ENCODE data around the gene TCTA. TPM values are rescaled to one million over a fixed set of nuclear protein-coding genes. Genes with fewer than 3 reads are reported as not detected.

TCTA gene
- polyA plus RNA-seq, 1 of the 3 experiments (the other 2 are of a cell fraction): 42.1 TPM

DNA sequence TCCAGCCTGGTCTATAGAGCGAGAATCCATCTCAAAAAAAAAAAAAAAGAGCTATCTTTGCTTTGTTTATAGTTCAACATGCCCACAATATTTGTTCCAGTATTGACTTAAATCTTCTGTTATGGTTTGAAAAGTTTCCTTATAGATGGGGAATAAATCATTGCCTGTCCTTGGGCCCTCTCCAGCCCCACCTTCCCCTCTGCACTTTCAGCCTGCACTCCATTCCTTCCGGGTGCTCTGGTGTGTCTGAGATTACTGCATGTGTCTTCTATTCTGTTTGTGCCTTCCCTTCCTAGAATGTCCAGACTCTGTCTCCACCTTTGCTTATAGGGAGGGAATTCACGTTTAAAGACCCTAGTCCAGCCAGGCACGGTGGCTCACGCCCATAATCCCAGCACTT lies 28.8 kb upstream of the TCTA start:
- Histone ChIP-seq H3K4me2 (no peak overlapping the region), H4K20me1 (ENCODE audit: insufficient read depth) (peaks cover 100% of the 10 kb centered on the region), H3K27me3 (ENCODE audit: insufficient read depth) (no peaks in the 10 kb centered on the region), H2AFZ (ENCODE audit: low read depth) (no peak overlapping the region), H3K9ac (no peak overlapping the region), H3K4me1 (ENCODE audit: control insufficient read depth in 1 of 2, insufficient read depth in 2 of 2, low read depth in 1 of 2, low read length in 1 of 2) (no peaks in the 10 kb centered on the region), H3K9me2 (no peaks in the 10 kb centered on the region), H3F3A (replicated peaks; ENCODE audit: insufficient read depth) (peaks cover 25% of the 10 kb centered on the region), H3K27ac (ENCODE audit: low read depth in 2 of 2, low read length in 1 of 2) (no peak overlapping the region), H3K9me3 (no peaks in the 10 kb centered on the region), H3K36me3 (replicated peaks in 1 of 2; ENCODE audit: control insufficient read depth in 1 of 2, insufficient read depth in 2 of 2, low read length in 1 of 2) (peaks cover 0 to 8% of the 10 kb centered on the region in 2 experiments), H3K79me2 (ENCODE audit: insufficient read depth) (peaks cover 100% of the 10 kb centered on the region), H3K4me3 (ENCODE audit: low read depth in 2 of 2, low read length in 1 of 2) (no peak overlapping the region)
- WGBS (ENCODE audit: low lambda C conversion rate): 92% methylated on average over 5 of the region's 5 CpGs
- TF ChIP-seq MXI1 (IDR thresholded peaks at IDR 0.05; ENCODE audit: low read depth, low read length) (no peak), CHD2 (IDR thresholded peaks at IDR 0.05; ENCODE audit: low read length, partially characterized antibody) (no peak), GATA2 (CRISPR knock-in tag; IDR thresholded peaks at IDR 0.05) (no peak), MEF2A (IDR thresholded peaks at IDR 0.05; ENCODE audit: borderline replicate concordance, low read depth) (no peak), RCOR1 (IDR thresholded peaks at IDR 0.05; ENCODE audit: low read length) (no peak), TEAD4 (IDR thresholded peaks at IDR 0.05; ENCODE audit: borderline replicate concordance, insufficient read depth) (no peak), FOSL2 (IDR thresholded peaks at IDR 0.05; ENCODE audit: borderline replicate concordance, low read depth) (no peak), SIN3A (IDR thresholded peaks at IDR 0.05; ENCODE audit: borderline replicate concordance, low read depth, low read length) (no peak), SMC3 (IDR thresholded peaks at IDR 0.05; ENCODE audit: low read depth, low read length) (no peak), GABPA (IDR thresholded peaks at IDR 0.05; ENCODE audit: low read depth) (no peak), ELF1 (IDR thresholded peaks at IDR 0.05) (no peak), RFX5 (IDR thresholded peaks at IDR 0.05; ENCODE audit: low read length) (no peak)
- TF ChIP-seq, protein P1, sequence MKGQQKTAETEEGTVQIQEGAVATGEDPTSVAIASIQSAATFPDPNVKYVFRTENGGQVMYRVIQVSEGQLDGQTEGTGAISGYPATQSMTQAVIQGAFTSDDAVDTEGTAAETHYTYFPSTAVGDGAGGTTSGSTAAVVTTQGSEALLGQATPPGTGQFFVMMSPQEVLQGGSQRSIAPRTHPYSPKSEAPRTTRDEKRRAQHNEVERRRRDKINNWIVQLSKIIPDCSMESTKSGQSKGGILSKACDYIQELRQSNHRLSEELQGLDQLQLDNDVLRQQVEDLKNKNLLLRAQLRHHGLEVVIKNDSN (IDR thresholded peaks at IDR 0.05; ENCODE audit: borderline replicate concordance, low read depth): no peak
- TF ChIP-seq, protein P2, sequence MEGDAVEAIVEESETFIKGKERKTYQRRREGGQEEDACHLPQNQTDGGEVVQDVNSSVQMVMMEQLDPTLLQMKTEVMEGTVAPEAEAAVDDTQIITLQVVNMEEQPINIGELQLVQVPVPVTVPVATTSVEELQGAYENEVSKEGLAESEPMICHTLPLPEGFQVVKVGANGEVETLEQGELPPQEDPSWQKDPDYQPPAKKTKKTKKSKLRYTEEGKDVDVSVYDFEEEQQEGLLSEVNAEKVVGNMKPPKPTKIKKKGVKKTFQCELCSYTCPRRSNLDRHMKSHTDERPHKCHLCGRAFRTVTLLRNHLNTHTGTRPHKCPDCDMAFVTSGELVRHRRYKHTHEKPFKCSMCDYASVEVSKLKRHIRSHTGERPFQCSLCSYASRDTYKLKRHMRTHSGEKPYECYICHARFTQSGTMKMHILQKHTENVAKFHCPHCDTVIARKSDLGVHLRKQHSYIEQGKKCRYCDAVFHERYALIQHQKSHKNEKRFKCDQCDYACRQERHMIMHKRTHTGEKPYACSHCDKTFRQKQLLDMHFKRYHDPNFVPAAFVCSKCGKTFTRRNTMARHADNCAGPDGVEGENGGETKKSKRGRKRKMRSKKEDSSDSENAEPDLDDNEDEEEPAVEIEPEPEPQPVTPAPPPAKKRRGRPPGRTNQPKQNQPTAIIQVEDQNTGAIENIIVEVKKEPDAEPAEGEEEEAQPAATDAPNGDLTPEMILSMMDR (IDR thresholded peaks at IDR 0.05): no peak
- TF ChIP-seq, protein P3, sequence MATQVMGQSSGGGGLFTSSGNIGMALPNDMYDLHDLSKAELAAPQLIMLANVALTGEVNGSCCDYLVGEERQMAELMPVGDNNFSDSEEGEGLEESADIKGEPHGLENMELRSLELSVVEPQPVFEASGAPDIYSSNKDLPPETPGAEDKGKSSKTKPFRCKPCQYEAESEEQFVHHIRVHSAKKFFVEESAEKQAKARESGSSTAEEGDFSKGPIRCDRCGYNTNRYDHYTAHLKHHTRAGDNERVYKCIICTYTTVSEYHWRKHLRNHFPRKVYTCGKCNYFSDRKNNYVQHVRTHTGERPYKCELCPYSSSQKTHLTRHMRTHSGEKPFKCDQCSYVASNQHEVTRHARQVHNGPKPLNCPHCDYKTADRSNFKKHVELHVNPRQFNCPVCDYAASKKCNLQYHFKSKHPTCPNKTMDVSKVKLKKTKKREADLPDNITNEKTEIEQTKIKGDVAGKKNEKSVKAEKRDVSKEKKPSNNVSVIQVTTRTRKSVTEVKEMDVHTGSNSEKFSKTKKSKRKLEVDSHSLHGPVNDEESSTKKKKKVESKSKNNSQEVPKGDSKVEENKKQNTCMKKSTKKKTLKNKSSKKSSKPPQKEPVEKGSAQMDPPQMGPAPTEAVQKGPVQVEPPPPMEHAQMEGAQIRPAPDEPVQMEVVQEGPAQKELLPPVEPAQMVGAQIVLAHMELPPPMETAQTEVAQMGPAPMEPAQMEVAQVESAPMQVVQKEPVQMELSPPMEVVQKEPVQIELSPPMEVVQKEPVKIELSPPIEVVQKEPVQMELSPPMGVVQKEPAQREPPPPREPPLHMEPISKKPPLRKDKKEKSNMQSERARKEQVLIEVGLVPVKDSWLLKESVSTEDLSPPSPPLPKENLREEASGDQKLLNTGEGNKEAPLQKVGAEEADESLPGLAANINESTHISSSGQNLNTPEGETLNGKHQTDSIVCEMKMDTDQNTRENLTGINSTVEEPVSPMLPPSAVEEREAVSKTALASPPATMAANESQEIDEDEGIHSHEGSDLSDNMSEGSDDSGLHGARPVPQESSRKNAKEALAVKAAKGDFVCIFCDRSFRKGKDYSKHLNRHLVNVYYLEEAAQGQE (IDR thresholded peaks at IDR 0.05; ENCODE audit: low read depth, low read length): no peak
- TF ChIP-seq, protein P4, sequence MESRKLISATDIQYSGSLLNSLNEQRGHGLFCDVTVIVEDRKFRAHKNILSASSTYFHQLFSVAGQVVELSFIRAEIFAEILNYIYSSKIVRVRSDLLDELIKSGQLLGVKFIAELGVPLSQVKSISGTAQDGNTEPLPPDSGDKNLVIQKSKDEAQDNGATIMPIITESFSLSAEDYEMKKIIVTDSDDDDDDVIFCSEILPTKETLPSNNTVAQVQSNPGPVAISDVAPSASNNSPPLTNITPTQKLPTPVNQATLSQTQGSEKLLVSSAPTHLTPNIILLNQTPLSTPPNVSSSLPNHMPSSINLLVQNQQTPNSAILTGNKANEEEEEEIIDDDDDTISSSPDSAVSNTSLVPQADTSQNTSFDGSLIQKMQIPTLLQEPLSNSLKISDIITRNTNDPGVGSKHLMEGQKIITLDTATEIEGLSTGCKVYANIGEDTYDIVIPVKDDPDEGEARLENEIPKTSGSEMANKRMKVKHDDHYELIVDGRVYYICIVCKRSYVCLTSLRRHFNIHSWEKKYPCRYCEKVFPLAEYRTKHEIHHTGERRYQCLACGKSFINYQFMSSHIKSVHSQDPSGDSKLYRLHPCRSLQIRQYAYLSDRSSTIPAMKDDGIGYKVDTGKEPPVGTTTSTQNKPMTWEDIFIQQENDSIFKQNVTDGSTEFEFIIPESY (IDR thresholded peaks at IDR 0.05; ENCODE audit: borderline replicate concordance, low read depth): no peak
- POLR2A ChIA-PET: no interaction called here
- DNase-seq: no peak
- CTCF ChIA-PET: interaction anchor here (1.3 kb wide), 1 partner anchor 66 kb away, joined by 4 read pairs; no protein-coding TSS in a partner anchor

Measured in SK-N-SH (cell line).